ENCODE data around the gene STK32B. TPM values are rescaled to one million over a fixed set of nuclear protein-coding genes. Genes with fewer than 3 reads are reported as not detected.

STK32B gene
- total RNA-seq, 1 donor from 2014 or later, result not detected

- Mint-ChIP-seq H3K27ac (no peak overlapping the region), H3K27me3 (no peaks in the 10 kb centered on the region), H3K9me3 (no peaks in the 10 kb centered on the region), H3K4me3 (no peak overlapping the region), H3K4me1 (no peaks in the 10 kb centered on the region), H3K36me3 (ENCODE audit: low read depth) (no peaks in the 10 kb centered on the region)
- TF ChIP-seq CTCF (IDR thresholded peaks at IDR 0.05), result no peak
- ChIA-PET POLR2A (no interaction called here), CTCF (interaction anchor here (1.0 kb wide), 1 partner anchor 10 kb away, joined by 3 read pairs; no protein-coding TSS in a partner anchor)
- no peak for DNase-seq
- intact Hi-C loops (cut with micrococcal nuclease), result no loop called here
- no peak for ATAC-seq (ENCODE audit: low read depth)
Measured at GRCh38 chr4:5138389-5138788, 87.1 kb downstream of the STK32B start.

GRCh38 chr4:5139141-5139540, 87.9 kb downstream of the STK32B start:
- no peaks in the 10 kb centered on the region for H3K4me1 Mint-ChIP-seq
- ChIA-PET CTCF (no interaction called here), POLR2A (no interaction called here)
- no peaks in the 10 kb centered on the region for H3K27me3 Mint-ChIP-seq
- H3K36me3 Mint-ChIP-seq (ENCODE audit: low read depth), result no peaks in the 10 kb centered on the region
- TF ChIP-seq CTCF (IDR thresholded peaks at IDR 0.05), result no peak
- DNase-seq, result no peak
- H3K4me3 Mint-ChIP-seq, result no peak overlapping the region
- H3K9me3 Mint-ChIP-seq, result no peaks in the 10 kb centered on the region
- ATAC-seq (ENCODE audit: low read depth), result no peak
- no peak overlapping the region for H3K27ac Mint-ChIP-seq
- intact Hi-C loops (cut with micrococcal nuclease), result no loop called here

GRCh38 chr4:5141802-5142201, 90.5 kb downstream of the STK32B start:
- H3K27me3 Mint-ChIP-seq, result no peaks in the 10 kb centered on the region
- ATAC-seq (ENCODE audit: low read depth), result no peak
- no peaks in the 10 kb centered on the region for H3K36me3 Mint-ChIP-seq (ENCODE audit: low read depth)
- CTCF ChIA-PET, result no interaction called here
- intact Hi-C loops (cut with micrococcal nuclease), result loop anchor here (2.0 kb wide), 2 partner anchors 147 to 653 kb away; no protein-coding TSS in a partner anchor
- POLR2A ChIA-PET, result no interaction called here
- DNase-seq, result no peak
- H3K9me3 Mint-ChIP-seq, result no peaks in the 10 kb centered on the region
- no peak overlapping the region for H3K27ac Mint-ChIP-seq
- no peak for TF ChIP-seq CTCF (IDR thresholded peaks at IDR 0.05)
- H3K4me1 Mint-ChIP-seq, result no peaks in the 10 kb centered on the region
- no peak overlapping the region for H3K4me3 Mint-ChIP-seq

- CTCF ChIA-PET, result no interaction called here
- H3K36me3 Mint-ChIP-seq (ENCODE audit: low read depth), result no peaks in the 10 kb centered on the region
Measured at GRCh38 chr4:5142726-5143125, 91.4 kb downstream of the STK32B start.

GRCh38 chr4:5143306-5143861, 92.1 kb downstream of the STK32B start:
- ATAC-seq (ENCODE audit: low read depth) (no peak), DNase-seq (no peak)
- TF ChIP-seq CTCF (IDR thresholded peaks at IDR 0.05), result no peak
- intact Hi-C loops (cut with micrococcal nuclease), result loop anchor here (2.0 kb wide), 2 partner anchors 149 to 655 kb away; no protein-coding TSS in a partner anchor
- no peak overlapping the region for H3K27ac Mint-ChIP-seq
- H3K27me3 Mint-ChIP-seq, result no peaks in the 10 kb centered on the region
- H3K4me3 Mint-ChIP-seq, result no peak overlapping the region
- POLR2A ChIA-PET, result no interaction called here
- H3K36me3 Mint-ChIP-seq (ENCODE audit: low read depth), result no peaks in the 10 kb centered on the region
- H3K9me3 Mint-ChIP-seq, result no peaks in the 10 kb centered on the region
- no peaks in the 10 kb centered on the region for H3K4me1 Mint-ChIP-seq
- CTCF ChIA-PET, result no interaction called here

More at GRCh38 chr4:5142726-5143125, 91.4 kb downstream of the STK32B start:
- ATAC-seq (ENCODE audit: low read depth) (no peak), DNase-seq (no peak)
- H3K4me1 Mint-ChIP-seq, result no peaks in the 10 kb centered on the region
- no peaks in the 10 kb centered on the region for H3K9me3 Mint-ChIP-seq
- TF ChIP-seq CTCF (IDR thresholded peaks at IDR 0.05), result no peak
- POLR2A ChIA-PET, result no interaction called here
- H3K27ac Mint-ChIP-seq, result no peak overlapping the region
- H3K27me3 Mint-ChIP-seq, result no peaks in the 10 kb centered on the region
- no peak overlapping the region for H3K4me3 Mint-ChIP-seq
- intact Hi-C loops (cut with micrococcal nuclease), result loop anchor here (2.0 kb wide), 2 partner anchors 148 to 654 kb away; no protein-coding TSS in a partner anchor

All from activated B cell treated with CpG ODN at 0.5 μM for 24 hours (primary cell).